ENCODE results near the gene ACER1. TPM values are rescaled to one million over a fixed set of nuclear protein-coding genes. Genes with fewer than 3 reads are reported as not detected.

The ACER1 gene
- total and polyA plus RNA-seq, 8 donors, result 0.15 to 0.30 TPM; not detected in 6

DNA sequence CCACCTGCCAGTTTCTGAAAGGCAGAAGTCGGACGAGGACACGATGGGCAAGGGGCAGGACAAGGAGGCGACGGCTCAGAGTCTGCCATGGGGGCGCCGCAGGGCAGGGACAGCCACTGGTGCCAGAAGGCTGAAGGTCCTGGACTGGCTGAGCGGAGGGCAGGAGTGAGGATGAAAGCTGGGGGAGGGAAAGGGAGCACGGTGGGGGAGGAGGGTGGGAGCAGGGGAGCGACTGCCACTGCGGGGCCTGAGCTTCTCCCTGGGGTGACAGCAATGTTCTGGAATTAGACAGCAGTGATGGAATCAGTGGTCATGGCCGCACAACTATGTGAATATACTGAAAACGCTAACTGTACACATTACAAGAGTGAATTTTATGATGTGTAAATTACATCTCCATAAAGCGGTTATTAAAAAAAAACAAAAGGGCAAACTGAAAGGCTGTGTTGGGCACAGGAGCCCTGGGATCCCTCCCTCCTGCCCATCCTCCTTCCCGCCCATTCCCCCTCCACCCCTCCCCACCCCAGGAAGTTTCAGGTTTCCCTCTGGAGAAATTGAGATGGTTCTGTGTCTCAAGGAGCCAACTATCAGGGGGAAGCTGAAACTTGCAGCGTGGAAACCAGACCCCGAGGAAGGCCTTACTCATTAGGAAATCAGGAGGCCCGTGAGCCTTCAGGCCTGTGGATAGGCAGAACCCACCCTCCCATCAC lies 69.5 kb downstream of the ACER1 start:
- TF ChIP-seq, protein P1, sequence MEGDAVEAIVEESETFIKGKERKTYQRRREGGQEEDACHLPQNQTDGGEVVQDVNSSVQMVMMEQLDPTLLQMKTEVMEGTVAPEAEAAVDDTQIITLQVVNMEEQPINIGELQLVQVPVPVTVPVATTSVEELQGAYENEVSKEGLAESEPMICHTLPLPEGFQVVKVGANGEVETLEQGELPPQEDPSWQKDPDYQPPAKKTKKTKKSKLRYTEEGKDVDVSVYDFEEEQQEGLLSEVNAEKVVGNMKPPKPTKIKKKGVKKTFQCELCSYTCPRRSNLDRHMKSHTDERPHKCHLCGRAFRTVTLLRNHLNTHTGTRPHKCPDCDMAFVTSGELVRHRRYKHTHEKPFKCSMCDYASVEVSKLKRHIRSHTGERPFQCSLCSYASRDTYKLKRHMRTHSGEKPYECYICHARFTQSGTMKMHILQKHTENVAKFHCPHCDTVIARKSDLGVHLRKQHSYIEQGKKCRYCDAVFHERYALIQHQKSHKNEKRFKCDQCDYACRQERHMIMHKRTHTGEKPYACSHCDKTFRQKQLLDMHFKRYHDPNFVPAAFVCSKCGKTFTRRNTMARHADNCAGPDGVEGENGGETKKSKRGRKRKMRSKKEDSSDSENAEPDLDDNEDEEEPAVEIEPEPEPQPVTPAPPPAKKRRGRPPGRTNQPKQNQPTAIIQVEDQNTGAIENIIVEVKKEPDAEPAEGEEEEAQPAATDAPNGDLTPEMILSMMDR (IDR thresholded peaks at IDR 0.05), result no peak
- peaks cover 6 to 74% of the 10 kb centered on the region in 2 donors for H3K4me1 ChIP-seq

GRCh38 chr19:6263306-6263705 lies 70.1 kb downstream of the ACER1 start:
- Histone ChIP-seq H3K4me1 (peaks cover under 1 to 68% of the 10 kb centered on the region in 2 donors), H3K36me3 (peaks cover 0 to 89% of the 10 kb centered on the region in 2 donors), H3K27me3 (no peaks in the 10 kb centered on the region), H3K27ac (no peak overlapping the region), H3K4me3 (no peak overlapping the region), H3K9me3 (no peaks in the 10 kb centered on the region)
- no peak for DNase-seq
- intact Hi-C loops (cut with DNase I), result no loop called here
- ATAC-seq, result no peak
- TF ChIP-seq, protein P1 (IDR thresholded peaks at IDR 0.05), result no peak

More for the DNA sequence above, 69.5 kb downstream of the ACER1 start:
- no peaks in the 10 kb centered on the region for H3K27me3 ChIP-seq
- H3K36me3 ChIP-seq, result peaks cover 0 to 89% of the 10 kb centered on the region in 2 donors
- peak overlapping the region in 1 of 2 donors; percentile 23 for H3K27ac ChIP-seq
- intact Hi-C loops (cut with DNase I), result no loop called here
- no peak overlapping the region for H3K4me3 ChIP-seq
- DNase-seq (no peak), ATAC-seq (no peak)
- H3K9me3 ChIP-seq, result no peaks in the 10 kb centered on the region

DNA sequence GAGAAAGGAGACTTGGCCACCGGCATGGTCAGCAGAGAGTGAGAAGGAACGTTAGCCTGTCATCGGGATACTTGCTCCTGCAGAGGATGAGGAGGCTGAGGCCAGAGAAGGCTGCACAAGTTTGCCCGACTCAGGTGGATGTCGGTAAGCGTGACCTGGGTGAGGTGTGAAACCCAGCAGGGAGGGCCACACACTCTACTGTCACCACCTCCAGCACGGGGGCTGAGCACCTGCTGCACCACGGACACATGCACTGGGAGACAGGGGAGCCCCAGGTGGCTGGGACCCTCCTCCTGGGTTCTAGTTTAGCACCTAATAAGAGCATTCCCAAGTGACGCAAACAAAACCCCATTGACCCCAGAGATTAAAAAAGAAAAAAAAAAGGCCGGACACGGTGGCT lies 70.9 kb downstream of the ACER1 start:
- ATAC-seq (no peak), DNase-seq (no peak)
- Histone ChIP-seq H3K4me3 (no peak overlapping the region), H3K36me3 (peaks cover 0 to 89% of the 10 kb centered on the region in 2 donors), H3K9me3 (no peaks in the 10 kb centered on the region), H3K4me1 (peaks cover 0 to 64% of the 10 kb centered on the region in 2 donors), H3K27me3 (no peaks in the 10 kb centered on the region), H3K27ac (no peak overlapping the region)
- intact Hi-C loops (cut with DNase I), result no loop called here
- TF ChIP-seq, protein P1 (IDR thresholded peaks at IDR 0.05), result no peak

DNA sequence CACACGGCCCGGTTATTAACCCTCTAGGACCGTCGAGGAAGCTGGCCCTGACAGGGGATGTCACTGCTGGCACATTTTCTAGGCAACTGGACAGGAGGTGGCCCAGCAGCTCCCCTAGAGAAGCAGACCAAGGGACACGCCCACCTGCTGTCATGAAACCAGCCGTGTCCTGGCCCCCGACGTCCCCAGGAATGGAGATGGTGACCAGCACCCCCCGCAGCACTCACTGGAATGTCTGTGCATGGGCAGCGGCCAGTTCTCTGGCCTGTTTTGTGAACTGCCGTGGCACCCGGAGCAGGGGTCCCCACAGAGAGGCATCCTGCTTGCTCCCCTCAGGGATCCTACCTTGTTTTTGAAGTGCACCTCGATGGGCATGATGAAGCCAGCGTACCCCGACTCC lies 71.5 kb downstream of the ACER1 start:
- Histone ChIP-seq H3K27me3 (no peaks in the 10 kb centered on the region), H3K4me3 (no peak overlapping the region), H3K9me3 (no peaks in the 10 kb centered on the region), H3K36me3 (peaks cover 0 to 83% of the 10 kb centered on the region in 2 donors), H3K4me1 (peaks cover 0 to 61% of the 10 kb centered on the region in 2 donors), H3K27ac (peak overlapping the region in 1 of 2 donors; percentile 26)
- TF ChIP-seq, protein P1 (IDR thresholded peaks at IDR 0.05), result no peak
- ATAC-seq (no peak), DNase-seq (no peak)
- intact Hi-C loops (cut with DNase I), result no loop called here

DNA sequence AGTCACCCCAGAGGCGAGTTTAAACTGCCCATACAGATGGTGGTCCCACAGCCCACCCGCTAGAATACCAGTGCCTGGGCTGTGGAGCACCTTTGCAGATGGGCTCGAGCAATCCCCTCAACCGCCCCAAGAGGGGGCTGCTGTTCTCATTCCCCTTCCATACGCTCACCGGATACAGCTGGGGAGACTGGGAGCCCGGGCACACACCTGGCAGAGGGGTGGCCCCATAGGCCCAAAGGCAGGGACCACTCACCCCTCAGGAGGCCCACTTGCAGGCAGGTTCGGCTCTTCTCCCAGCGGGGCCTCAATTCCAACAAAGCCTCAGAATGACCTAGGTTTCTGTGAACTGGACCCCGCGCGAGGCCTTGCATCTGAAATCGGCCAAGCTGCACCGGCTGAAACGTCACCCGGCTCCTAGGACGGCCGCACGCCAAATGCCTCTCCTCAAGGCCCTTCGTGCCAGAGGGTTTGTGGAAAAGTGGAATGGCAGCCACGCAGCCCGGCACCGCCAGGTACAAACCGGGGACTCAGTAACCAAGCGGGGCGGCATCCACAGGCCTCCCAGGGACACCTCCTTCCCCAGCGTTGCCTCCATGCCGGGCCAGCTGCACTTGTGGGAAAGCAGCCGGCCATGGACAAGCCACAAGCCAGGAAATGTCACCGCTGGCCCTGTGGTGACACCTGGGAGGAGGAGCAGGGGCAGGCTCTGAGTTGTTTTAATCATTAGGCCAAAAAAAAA lies 72.3 kb downstream of the ACER1 start:
- peak; percentile 63 for ATAC-seq
- DNase-seq, result no peak
- peak overlapping the region in 1 of 2 donors; percentile 33 for H3K27ac ChIP-seq
- H3K9me3 ChIP-seq, result no peaks in the 10 kb centered on the region
- peaks cover 0 to 61% of the 10 kb centered on the region in 2 donors for H3K4me1 ChIP-seq
- intact Hi-C loops (cut with DNase I), result no loop called here
- H3K4me3 ChIP-seq, result no peak overlapping the region
- TF ChIP-seq, protein P1 (IDR thresholded peaks at IDR 0.05), result peak; percentile 32 to 56
- peaks cover 0 to 81% of the 10 kb centered on the region in 2 donors for H3K36me3 ChIP-seq
- no peaks in the 10 kb centered on the region for H3K27me3 ChIP-seq

Measured in left lung (tissue), 10 donors.